Motor neuron (in vitro differentiated cells): ENCODE data around the gene PBRM1. TPM values are rescaled to one million over a fixed set of nuclear protein-coding genes. Genes with fewer than 3 reads are reported as not detected.
A peak's percentile ranks its signal among the peaks of the same experiment; 100 is the strongest.

Experiments
- ATAC-seq, 8 experiments: fragments of 200-7000 bp; cut with Tn5 transposase; replicated peaks in 6 of 8; 2 replicates each; pipeline ENCODE4 v1.8.0; 2021; ENCODE audit warnings: mild to moderate bottlenecking in 8 of 8, moderate library complexity in 8 of 8
- H3K27ac ChIP-seq, 2 donors: fragments of 250-450 bp; sonication (Bioruptor Pico); 2 replicates each; pipeline ENCODE4 v1.9.0; 2021; ENCODE audit warnings: antibody characterized with exemption in 2 of 2, mild to moderate bottlenecking in 2 of 2, moderate library complexity in 1 of 2
- H3K4me1 ChIP-seq, 2 donors: fragments of 250-450 bp; sonication (Bioruptor Pico); replicated peaks in 1 of 2; 2 replicates each; pipeline ENCODE4 v1.6.1; 2021; ENCODE audit warnings: antibody characterized with exemption in 2 of 2, mild to moderate bottlenecking in 2 of 2, moderate library complexity in 1 of 2
- H3K4me3 ChIP-seq, 5 donors: fragments of 250-450 bp; sonication (Bioruptor Pico); 2 replicates each; pipeline ENCODE4 v1.9.0; 2021; ENCODE audit warnings: antibody characterized with exemption in 5 of 5, mild to moderate bottlenecking in 5 of 5, moderate library complexity in 4 of 5
- WGBS, 10 experiments: fragments of 450-650 bp; shearing (Covaris generic); methylation state at CpG; one replicate each; pipeline ENCODE4 v1.0.0; 2022; 5-methylcytosine and 5-hydroxymethylcytosine counted together
- in situ Hi-C, 9 experiments: fragments of 400-800 bp; cut with MboI; loops; one replicate each; pipeline ENCODE4 v1.15.0; 2021; ENCODE audit warnings: low sequenced_read_pairs in 9 of 9, low pct_unique_long_range_greater_than_20kb in 2 of 9; ENCODE audit not compliant: unreplicated experiment in 9 of 9
- total RNA-seq, 8 experiments: library from RNA; unstranded; fragments of 300-600 nt; gene quantifications; 2 replicates each; pipeline versions ENCODE4 v1.2.3 to v1.2.4, GENCODE V29; 2022

The PBRM1 gene
- total RNA-seq, 8 experiments from 2014 or later = 27.2 to 100 (median 66.9) TPM

DNA sequence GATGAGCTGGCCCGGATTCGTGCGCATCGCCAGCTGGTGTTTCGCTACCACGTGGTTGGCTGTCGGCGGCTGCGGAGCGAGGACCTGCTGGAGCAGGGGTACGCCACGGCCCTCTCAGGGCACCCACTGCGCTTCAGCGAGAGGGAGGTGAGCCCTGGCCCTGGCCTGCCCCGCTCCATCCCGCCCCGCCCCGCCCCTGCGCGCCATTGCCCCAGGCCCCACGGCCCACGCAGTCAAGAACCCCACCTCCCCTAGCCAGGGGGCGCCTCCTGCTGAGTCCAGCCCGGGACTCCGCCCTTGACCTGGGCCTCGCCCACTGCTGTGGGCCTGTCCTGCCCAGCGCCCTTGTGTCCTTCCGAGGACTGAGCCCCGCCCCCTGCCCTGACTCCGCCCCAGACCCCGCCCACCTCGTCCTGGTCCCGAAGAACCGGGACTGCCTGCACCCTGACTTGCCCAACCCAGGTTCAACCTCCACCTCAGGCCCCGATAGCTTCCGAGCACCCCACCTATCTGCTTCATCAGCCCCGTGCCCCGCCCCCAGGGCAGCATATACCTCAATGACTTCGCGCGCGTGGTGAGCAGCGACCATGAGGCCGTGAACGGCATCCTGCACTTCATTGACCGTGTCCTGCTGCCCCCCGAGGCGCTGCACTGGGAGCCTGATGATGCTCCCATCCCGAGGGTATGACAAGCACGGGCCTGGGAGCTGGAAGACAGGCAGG is 166.8 kb downstream of the PBRM1 start:
- H3K4me3 ChIP-seq = no peak overlapping the region
- peaks cover 0 to 13% of the 10 kb centered on the region in 2 donors for H3K4me1 ChIP-seq
- in situ Hi-C loops = no loop called here
- peak in 7 of 8 experiments; percentile 7 to 84 (median 73) for ATAC-seq
- WGBS, 10 experiments = 0 to 75% (median 39%) methylated on average over 1 to 8 of the region's 50 CpGs; no CpG with 5 or more reads in 7 of the 10 experiments
- no peak overlapping the region for H3K27ac ChIP-seq

DNA sequence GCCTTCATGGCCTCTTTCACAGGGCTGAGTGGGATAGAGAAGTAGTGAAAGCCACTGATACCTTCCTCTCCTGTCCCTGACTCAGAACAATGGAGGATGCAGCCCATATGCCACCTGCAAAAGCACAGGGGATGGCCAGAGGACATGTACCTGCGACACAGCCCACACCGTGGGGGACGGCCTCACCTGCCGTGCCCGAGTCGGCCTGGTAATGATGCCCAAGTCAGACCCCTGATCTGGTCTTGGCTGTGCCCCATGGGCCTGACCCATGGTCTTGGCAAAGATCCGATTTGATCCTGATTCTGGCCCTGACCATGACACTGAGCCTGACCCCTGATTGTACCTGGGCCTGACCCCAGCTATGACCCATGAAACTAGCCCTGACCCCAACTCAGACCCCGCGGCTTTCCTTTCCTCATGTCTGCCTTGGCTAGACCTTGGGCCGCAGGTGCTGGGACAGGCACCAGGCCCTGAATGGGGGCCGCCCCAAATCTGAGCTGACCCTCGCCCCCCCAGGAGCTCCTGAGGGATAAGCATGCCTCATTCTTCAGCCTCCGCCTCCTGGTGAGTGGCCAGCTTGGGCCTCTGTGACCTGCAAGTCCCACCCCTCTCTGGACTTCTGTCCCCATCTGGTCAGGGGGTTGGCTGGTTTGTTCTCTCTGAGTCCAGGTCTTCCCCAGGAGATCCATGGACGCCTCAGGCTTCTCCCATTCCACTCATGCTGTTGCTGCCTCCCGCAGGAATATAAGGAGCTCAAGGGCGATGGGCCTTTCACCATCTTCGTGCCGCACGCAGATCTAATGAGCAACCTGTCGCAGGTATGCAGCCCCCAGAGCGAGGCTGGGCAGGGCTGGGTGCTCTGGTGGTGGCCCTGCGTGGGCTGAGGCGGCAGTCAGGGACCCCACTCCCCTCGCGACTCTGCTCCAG is 167.7 kb downstream of the PBRM1 start:
- Histone ChIP-seq H3K27ac (no peak overlapping the region), H3K4me1 (peaks cover 0 to 13% of the 10 kb centered on the region in 2 donors), H3K4me3 (no peak overlapping the region)
- in situ Hi-C loops = no loop called here
- WGBS, 10 experiments = 67 to 93% (median 83%) methylated on average over 1 to 19 of the region's 25 CpGs; no CpG with 5 or more reads in 4 of the 10 experiments
- ATAC-seq = no peak

DNA sequence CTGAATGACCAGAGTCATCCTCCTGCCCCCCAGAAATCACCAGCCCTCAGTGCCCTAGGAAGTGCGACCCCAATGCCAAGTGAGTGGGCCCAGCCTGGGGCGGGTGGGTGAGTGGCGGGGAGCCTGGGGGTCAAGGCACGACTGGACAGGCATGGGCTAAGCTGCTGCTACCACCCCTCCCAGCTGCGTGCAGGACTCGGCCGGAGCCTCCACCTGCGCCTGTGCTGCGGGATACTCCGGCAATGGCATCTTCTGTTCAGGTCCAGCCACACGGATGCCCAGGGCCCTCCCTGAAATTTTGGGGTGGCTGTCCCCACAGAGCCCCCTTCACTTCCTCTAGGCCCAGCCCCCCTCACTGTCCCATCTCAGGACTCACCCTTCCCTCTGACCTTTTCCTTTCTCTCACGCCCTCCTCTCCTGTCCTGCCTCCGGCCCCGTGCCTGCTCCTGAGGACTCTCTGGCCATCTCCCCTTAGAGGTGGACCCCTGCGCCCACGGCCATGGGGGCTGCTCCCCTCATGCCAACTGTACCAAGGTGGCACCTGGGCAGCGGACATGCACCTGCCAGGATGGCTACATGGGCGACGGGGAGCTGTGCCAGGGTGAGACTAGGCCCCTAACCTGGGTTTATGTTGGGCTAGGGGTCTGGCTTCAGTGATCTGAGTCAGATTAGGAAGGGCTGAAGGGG is 169.1 kb downstream of the PBRM1 start:
- in situ Hi-C loops = no loop called here
- Histone ChIP-seq H3K4me1 (peaks cover 0 to 13% of the 10 kb centered on the region in 2 donors), H3K27ac (no peak overlapping the region), H3K4me3 (no peak overlapping the region)
- no peak for ATAC-seq
- no CpG with 5 or more reads among the region's 19 CpGs for WGBS, 10 experiments

DNA sequence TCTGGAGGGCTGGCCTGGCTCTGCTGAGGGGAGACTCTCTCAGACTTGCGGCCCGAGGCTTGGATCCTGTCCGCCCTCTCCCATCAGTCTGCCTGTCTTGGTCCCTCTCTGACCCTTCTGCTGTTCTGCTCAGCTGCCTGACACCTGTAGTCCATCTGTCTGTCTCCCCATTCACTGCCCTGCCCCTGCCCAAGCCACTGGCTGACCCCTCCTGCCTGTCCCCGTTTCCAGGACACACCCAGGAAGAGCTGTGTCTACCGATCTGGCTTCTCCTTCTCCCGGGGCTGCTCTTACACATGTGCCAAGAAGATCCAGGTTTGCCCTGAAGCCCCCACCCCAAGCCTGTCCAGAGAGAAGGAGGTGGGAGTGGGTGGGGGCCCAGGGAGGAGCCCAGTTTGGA is 170.5 kb downstream of the PBRM1 start:
- in situ Hi-C loops = no loop called here
- peak in 5 of 8 experiments; percentile 5 to 61 (median 9) for ATAC-seq
- 45 to 70% methylated on average over 2 to 4 of the region's 6 CpGs; no CpG with 5 or more reads in 8 of the 10 experiments for WGBS, 10 experiments

DNA sequence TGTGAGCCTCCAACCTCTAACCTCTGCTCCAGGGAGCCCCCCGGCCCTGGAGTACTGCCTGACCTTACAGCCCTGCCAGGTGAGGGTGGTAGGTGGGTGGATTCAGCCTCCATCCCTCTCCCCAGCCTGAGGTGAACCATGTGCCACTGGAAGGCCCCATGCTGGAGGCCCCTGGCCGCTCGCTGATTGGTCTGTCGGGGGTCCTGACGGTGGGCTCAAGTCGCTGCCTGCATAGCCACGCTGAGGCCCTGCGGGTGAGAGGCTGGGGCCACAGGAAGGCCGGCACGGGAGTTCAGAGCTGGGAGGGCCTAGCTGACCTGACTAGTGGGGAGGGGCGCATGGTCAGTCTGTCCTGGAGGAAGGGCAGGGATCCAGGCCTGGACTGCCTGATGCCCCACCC is 171.1 kb downstream of the PBRM1 start:
- Histone ChIP-seq H3K27ac (no peak overlapping the region), H3K4me3 (no peak overlapping the region), H3K4me1 (peaks cover 0 to 13% of the 10 kb centered on the region in 2 donors)
- in situ Hi-C loops = no loop called here
- WGBS, 10 experiments = 20 to 80% (median 64%) methylated on average over 1 to 8 of the region's 11 CpGs; no CpG with 5 or more reads in 4 of the 10 experiments
- peak in 2 of 8 experiments; percentile 19 to 39 for ATAC-seq

More for the DNA sequence above, 170.5 kb downstream of the PBRM1 start:
- H3K4me1 ChIP-seq = peaks cover 0 to 13% of the 10 kb centered on the region in 2 donors
- H3K4me3 ChIP-seq = no peak overlapping the region
- H3K27ac ChIP-seq = no peak overlapping the region

DNA sequence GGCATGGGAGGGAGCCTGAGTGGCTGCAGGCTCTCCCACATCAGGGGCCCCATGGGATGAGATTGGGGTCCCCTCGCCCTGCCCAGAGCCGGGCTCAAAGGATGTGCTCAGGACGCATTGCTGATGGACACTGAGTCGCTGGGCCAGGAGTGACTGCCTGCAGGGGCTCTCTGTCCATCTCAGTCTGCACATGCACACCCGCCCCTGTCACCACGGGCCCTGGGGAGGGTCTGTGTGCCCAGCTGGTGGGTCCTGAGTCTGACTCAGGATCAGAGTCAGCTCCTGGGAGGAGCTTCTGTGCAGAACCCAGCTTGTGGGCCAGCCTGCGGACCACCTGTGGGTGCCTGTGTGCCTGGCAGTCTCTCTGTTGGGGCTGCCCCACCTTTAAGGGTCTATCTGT is 172.4 kb downstream of the PBRM1 start:
- H3K27ac ChIP-seq = no peak overlapping the region
- in situ Hi-C loops = no loop called here
- H3K4me1 ChIP-seq = peaks cover 0 to 11% of the 10 kb centered on the region in 2 donors
- no peak for ATAC-seq
- no peak overlapping the region for H3K4me3 ChIP-seq
- WGBS, 10 experiments = 80 to 92% methylated on average over 1 to 2 of the region's 7 CpGs; no CpG with 5 or more reads in 8 of the 10 experiments

DNA sequence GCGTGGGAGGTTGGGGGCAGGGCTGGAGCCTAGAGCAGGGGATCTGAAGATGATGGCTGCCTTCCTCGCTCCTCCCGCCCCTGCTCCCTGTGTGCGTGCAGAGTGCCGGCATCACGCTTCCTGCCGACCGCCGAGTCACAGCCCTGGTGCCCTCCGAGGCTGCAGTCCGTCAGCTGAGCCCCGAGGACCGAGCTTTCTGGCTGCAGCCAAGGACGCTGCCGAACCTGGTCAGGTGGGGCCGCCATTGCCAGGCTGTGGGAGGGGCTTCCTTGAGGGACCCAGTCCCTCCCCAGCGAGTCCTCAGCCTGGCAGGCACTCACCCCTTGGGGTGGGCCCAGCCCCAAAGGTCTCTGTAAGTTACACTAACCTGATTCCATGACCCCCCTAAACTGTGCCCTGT is 173.0 kb downstream of the PBRM1 start:
- 40 to 58% (median 56%) methylated on average over 1 to 7 of the region's 17 CpGs; no CpG with 5 or more reads in 7 of the 10 experiments for WGBS, 10 experiments
- no peak for ATAC-seq
- Histone ChIP-seq H3K4me1 (peaks cover 0 to 11% of the 10 kb centered on the region in 2 donors), H3K4me3 (no peak overlapping the region), H3K27ac (no peak overlapping the region)
- in situ Hi-C loops = no loop called here

DNA sequence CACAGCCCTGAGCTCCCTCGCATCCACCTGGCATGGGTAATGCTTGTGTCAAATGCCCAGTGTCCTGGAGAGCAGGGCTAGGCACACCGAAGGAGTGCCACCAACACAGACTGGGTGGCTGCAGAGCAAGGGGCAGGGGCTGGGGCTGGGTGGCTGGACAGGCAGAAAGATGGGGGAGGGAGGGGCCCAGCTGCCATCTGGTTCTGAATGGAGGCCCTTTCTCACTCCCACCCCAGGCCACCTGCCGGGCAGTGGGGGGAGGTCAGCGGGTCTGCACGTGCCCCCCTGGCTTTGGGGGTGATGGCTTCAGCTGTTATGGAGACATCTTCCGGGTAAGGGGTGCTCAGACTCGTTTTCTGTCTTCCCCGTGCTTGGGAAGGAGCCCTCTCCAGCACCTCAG is 173.6 kb downstream of the PBRM1 start:
- in situ Hi-C loops = no loop called here
- ATAC-seq = no peak
- peaks cover 0 to 11% of the 10 kb centered on the region in 2 donors for H3K4me1 ChIP-seq
- H3K4me3 ChIP-seq = no peak overlapping the region
- WGBS, 10 experiments = no CpG with 5 or more reads among the region's 8 CpGs
- no peak overlapping the region for H3K27ac ChIP-seq

DNA sequence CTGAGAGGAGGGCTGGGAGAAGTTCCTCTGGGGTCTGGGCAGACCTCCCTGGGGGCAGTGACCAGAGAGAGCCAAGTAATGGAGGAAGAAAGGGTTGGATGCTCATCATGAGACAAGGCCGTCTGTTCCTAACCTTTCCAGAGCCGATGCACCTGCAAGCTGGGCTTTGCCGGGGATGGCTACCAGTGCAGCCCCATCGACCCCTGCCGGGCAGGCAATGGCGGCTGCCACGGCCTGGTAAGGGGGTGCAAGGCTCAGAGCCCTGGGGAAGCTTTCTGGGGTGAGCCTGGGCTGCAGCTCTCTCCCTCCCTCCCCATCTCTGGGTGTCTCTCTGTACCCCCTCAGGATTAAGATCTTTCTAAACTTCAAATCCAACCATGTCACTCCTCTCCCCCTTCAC is 174.2 kb downstream of the PBRM1 start:
- in situ Hi-C loops = no loop called here
- no peak overlapping the region for H3K4me3 ChIP-seq
- peaks cover 0 to 11% of the 10 kb centered on the region in 2 donors for H3K4me1 ChIP-seq
- 60% methylated on average over 2 of the region's 7 CpGs; no CpG with 5 or more reads in 9 of the 10 experiments for WGBS, 10 experiments
- H3K27ac ChIP-seq = no peak overlapping the region
- ATAC-seq = no peak

DNA sequence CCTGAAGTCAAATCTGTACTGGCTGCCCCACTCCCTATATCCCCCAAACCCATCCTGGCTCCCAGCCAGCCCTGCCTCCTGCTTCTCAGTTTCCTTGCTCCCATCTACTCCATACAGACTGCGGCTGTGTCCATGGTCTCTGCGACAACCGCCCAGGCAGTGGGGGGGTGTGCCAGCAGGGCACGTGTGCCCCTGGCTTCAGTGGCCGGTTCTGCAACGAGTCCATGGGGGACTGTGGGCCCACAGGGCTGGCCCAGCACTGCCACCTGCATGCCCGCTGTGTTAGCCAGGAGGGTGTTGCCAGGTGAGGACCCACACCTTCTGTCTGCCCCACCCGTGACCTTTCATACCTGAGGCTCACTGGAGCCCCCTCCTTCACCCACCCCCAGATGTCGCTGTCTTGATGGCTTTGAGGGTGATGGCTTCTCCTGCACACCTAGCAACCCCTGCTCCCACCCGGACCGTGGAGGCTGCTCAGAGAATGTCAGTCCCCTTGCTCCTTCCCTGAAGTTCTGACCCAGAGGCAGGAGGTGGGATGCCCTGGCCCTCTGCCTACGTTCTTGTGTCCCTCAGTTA is 175.9 kb downstream of the PBRM1 start:
- Histone ChIP-seq H3K4me3 (no peak overlapping the region), H3K4me1 (peaks cover 0 to 6% of the 10 kb centered on the region in 2 donors), H3K27ac (no peak overlapping the region)
- in situ Hi-C loops = no loop called here
- peak in 2 of 8 experiments; percentile 27 to 31 for ATAC-seq
- 20 to 100% (median 77%) methylated on average over 3 to 4 of the region's 12 CpGs; no CpG with 5 or more reads in 7 of the 10 experiments for WGBS, 10 experiments

DNA sequence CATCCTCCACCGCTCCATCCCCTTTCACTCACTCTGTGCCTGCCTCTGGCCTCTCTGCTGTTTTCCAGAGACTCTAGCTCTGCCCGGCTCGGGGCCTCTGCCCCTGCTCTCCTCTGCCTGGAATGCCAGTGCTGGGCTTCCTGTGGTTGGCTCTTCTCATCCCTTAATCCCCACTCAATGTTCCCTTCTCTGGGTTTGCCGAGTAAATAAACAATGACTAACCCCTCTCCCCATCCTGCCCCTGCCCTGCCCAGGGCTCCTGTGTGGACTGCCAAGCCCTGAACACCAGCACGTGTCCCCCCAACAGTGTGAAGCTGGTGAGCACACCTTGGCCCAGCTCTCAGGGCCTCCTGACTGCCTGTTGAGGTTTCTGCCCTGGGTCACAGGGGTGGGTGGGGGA is 178.4 kb downstream of the PBRM1 start:
- no peak for ATAC-seq
- H3K4me1 ChIP-seq = peaks cover 4 to 8% of the 10 kb centered on the region in 2 donors
- no peak overlapping the region for H3K4me3 ChIP-seq
- WGBS, 10 experiments = 5 to 93% (median 75%) methylated on average over 1 to 4 of the region's 5 CpGs; no CpG with 5 or more reads in 6 of the 10 experiments
- in situ Hi-C loops = no loop called here
- H3K27ac ChIP-seq = no peak overlapping the region

DNA sequence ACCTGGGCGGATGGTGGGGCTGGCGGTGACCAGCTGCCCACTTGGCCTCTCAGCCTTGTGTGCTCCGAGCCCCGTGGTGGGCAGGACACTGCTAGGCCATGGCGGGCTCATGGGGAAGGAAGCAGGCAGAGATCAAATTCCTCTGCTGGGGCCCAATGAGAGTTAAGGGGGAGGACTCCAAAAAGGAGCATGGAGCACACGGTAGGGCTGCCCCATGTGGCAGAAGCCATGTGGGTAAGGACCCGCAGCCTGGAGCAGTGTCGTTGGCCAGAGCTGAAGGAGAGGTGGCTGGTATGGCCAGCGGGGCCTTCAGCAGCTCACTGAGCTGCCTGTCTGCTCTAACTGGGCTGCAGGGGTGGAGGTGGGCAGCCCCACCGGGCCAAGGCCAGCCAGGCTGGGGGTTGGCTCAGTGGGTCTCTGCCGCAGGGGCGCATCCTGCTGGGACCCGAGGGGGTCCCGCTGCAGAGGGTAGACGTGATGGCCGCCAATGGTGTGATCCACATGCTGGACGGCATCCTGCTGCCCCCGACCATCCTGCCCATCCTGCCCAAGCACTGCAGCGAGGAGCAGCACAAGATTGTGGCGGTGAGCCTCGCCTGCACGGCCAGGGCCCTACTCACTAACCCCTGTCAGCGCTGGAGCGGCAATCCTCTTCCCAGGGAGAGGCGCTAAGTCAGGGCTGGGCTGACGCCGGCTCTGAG is 179.3 kb downstream of the PBRM1 start:
- Histone ChIP-seq H3K27ac (no peak overlapping the region), H3K4me1 (peaks cover 4 to 8% of the 10 kb centered on the region in 2 donors), H3K4me3 (no peak overlapping the region)
- in situ Hi-C loops = no loop called here
- WGBS, 10 experiments = 63 to 100% (median 88%) methylated on average over 2 to 17 of the region's 27 CpGs; no CpG with 5 or more reads in 6 of the 10 experiments
- no peak for ATAC-seq
